IPS DF 6.9 (cell line): ENCODE measurements around the gene SPA17.

Experiments used
- DNase-seq: peaks from one replicate; pipeline ENCODE4 v3.0.0-alpha.2; 2013; ENCODE audit warnings: low read depth, low spot score
- H3K27ac ChIP-seq: one replicate; pipeline ENCODE4 v1.5.1; 2013; ENCODE audit warnings: low read length, control low read depth
- H3K27me3 ChIP-seq: 2 replicates; pipeline ENCODE4 v1.6.1; 2013; ENCODE audit warnings: mild to moderate bottlenecking, low read length; ENCODE audit not compliant: control insufficient read depth, insufficient read depth
- H3K36me3 ChIP-seq: 2 replicates; pipeline ENCODE4 v1.6.1; 2013; ENCODE audit warnings: low read length; ENCODE audit not compliant: control insufficient read depth, insufficient read depth
- H3K4me1 ChIP-seq: 2 replicates; pipeline ENCODE4 v1.6.1; 2013; ENCODE audit warnings: low read length; ENCODE audit not compliant: control insufficient read depth, insufficient read depth
- H3K4me3 ChIP-seq: 2 replicates; pipeline ENCODE4 v1.5.1; 2013; ENCODE audit warnings: mild to moderate bottlenecking, low read length
- H3K9me3 ChIP-seq: 2 replicates; pipeline ENCODE4 v1.6.1; 2013; ENCODE audit warnings: low read length, inconsistent platforms; ENCODE audit not compliant: control insufficient read depth, insufficient read depth
- WGBS: extraction: QIAGEN DNeasy Blood & Tissue Kit; methylation state at CpG from one replicate; pipeline ENCODE4 v1.1.7; 2013; ENCODE audit warnings: mixed read lengths, missing lambda C conversion rate; ENCODE audit not compliant: insufficient read length, insufficient coverage; 5-methylcytosine and 5-hydroxymethylcytosine counted together

The SPA17 gene

DNA sequence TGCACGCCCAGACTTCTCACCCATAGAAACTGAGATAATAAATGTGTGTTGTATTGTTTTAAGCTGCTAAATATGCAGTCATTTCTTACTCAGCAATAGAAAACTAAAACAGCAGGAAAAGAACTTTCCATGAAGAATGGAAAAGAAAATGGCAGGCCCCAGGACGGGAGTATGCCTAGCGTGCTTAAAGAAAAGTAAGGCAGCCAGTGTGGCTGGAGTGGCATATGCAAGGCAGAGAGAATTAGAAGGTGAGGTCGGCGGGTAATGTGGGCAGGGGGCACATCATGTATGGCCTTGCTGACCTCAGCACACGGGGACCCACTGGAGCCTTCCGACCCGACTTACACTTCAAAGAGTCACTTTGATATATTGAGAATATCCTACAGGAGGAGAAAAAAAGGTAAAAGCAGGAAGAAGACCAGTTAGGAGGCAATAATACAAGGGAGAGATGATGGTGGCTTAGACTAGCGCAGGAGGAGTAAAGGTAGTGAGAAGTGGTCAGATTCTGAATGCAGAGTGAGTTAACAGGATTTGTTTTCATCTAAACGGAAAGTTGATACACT lies 30.6 kb upstream of the SPA17 start:
- DNase-seq, result no peak
- Histone ChIP-seq H3K9me3 (no peaks in the 10 kb centered on the region), H3K36me3 (no peaks in the 10 kb centered on the region), H3K27me3 (no peaks in the 10 kb centered on the region), H3K4me1 (0 out of 2 replicates have a peak, but pooled peaks cover 1% of the 10 kb centered on the region), H3K4me3 (no peak overlapping the region), H3K27ac (no peak overlapping the region)
- WGBS, result no CpG with 5 or more reads among the region's 10 CpGs

DNA sequence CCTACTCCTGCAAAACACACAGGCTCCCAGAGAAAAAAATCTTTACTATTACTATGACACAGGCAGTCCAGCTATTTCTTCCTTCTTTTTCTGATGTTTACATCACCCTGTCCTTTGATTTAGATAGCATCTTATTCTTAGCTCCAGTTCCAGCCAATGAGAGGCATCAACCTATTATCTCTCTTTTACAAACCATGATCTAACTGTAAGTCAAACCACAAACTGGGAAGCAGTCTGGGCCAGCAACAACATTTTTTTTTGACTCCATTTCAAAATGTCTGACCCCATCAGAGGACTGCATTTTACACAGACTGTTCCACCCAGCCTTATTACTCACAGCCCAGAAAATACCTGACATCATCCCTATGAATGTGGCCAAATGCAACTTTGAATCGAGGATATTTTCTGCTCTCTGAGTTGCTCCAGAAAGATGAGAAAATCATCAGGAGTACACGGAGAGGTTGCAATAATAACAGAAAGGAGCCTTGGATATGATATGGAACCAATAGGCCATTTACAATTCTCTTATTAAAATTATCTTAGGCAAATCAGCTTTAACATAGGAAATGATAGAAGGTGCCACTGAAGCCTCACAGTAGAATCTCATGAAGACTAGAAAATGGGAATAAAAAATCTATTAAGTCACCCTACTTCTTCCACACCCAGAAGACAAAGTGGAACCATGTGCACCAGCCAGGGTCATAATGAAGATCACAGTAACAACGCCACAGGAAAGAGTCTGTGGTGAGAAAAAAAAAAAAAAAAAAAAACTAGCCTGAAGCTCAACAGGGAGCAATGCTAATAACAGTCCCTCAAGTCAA lies 29.9 kb upstream of the SPA17 start:
- no CpG with 5 or more reads among the region's 3 CpGs for WGBS
- H3K9me3 ChIP-seq, result no peaks in the 10 kb centered on the region
- H3K4me3 ChIP-seq, result no peak overlapping the region
- H3K27ac ChIP-seq, result no peak overlapping the region
- no peaks in the 10 kb centered on the region for H3K36me3 ChIP-seq
- no peaks in the 10 kb centered on the region for H3K27me3 ChIP-seq
- DNase-seq, result no peak
- 0 out of 2 replicates have a peak, but pooled peaks cover 1% of the 10 kb centered on the region for H3K4me1 ChIP-seq

DNA sequence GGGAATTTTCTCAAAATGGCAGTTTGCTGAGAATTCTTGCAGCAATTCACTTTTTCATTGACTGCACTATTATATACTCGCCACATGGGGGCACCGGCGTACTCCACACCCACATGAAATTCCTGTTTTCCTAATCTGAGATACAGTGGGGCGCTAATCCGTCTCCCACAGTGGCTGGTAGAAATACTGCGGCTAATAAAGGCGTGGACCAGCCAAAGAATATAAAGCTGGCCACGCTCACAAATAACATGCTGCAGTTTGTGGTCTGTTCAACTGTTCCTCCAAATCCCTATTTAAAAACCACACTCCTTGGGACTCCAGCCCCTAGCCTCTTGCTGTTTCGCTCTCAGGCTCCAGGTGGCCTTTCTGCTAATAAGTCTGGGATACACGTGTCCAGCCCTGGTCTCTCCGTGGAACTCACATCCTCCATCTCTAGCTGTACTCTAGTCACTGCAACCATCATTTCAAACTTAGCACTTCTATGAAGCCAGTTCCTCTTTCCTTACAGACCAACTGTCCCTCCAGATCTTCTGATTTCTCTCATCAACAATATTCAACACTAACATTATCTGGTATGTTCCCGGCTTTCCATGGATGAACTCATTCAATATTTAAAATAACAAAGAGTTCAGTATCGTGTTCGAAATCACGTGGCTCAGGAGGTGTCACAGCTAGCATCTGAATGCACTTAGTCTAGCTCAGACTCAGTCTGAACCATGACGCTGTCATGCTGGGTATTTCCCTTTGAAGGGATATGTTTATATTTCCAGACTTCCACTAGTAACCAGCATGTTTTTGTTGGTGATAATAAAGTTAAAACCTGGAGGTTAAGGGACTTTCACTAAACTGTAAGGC lies 29.1 kb upstream of the SPA17 start:
- no peak overlapping the region for H3K4me3 ChIP-seq
- WGBS, result no CpG with 5 or more reads among the region's 16 CpGs
- no peaks in the 10 kb centered on the region for H3K36me3 ChIP-seq
- H3K9me3 ChIP-seq, result no peaks in the 10 kb centered on the region
- DNase-seq, result no peak
- 0 out of 2 replicates have a peak, but pooled peaks cover 1% of the 10 kb centered on the region for H3K4me1 ChIP-seq
- H3K27ac ChIP-seq, result no peak overlapping the region
- H3K27me3 ChIP-seq, result no peaks in the 10 kb centered on the region

DNA sequence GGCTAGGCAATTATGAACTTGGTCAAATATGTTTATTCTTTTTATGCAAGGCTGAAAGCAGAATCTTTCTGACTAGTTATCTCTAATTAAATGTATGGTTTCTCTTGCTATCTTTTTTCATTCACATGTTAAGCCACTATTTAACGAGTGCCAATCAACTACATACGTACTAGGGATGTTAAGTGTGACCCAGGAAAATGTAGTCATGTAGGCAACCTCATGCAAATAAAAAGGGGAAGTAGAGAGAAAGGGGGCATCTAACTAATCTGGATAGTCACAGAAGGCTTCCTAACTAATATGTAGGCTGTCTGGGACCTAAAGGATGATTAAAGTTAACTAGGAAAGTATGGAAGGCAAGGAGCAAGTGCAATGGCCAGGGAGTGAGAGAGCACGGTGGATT lies 27.6 kb upstream of the SPA17 start:
- 0 out of 2 replicates have a peak, but pooled peaks cover 1% of the 10 kb centered on the region for H3K4me1 ChIP-seq
- no peaks in the 10 kb centered on the region for H3K36me3 ChIP-seq
- no CpG with 5 or more reads among the region's 3 CpGs for WGBS
- H3K4me3 ChIP-seq, result no peak overlapping the region
- DNase-seq, result no peak
- H3K27ac ChIP-seq, result no peak overlapping the region
- H3K27me3 ChIP-seq, result no peaks in the 10 kb centered on the region
- H3K9me3 ChIP-seq, result no peaks in the 10 kb centered on the region

DNA sequence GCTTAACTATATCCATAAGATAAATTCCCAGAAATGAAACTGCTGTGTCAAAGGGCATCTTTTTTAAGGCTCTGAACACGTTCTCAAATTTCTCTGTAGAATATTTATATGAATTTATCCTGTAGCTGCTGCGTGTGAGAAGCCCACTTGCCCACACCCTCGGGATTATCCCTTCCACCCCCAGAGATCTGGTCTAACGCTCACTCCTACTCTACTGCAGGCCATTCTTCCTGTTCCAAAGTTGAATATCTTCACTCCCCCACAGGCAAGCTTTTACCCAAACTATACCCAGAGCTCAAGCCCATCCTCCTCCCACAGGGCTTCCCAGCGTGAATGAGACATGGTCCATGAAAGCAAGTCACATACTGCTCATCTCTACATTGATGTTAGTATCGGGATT lies 25.1 kb upstream of the SPA17 start:
- 0 out of 2 replicates have a peak, but pooled peaks cover 1% of the 10 kb centered on the region for H3K4me1 ChIP-seq
- no peak overlapping the region for H3K27ac ChIP-seq
- H3K36me3 ChIP-seq, result no peaks in the 10 kb centered on the region
- no peaks in the 10 kb centered on the region for H3K27me3 ChIP-seq
- H3K4me3 ChIP-seq, result no peak overlapping the region
- no peak for DNase-seq
- H3K9me3 ChIP-seq, result no peaks in the 10 kb centered on the region
- no CpG with 5 or more reads among the region's 6 CpGs for WGBS

DNA sequence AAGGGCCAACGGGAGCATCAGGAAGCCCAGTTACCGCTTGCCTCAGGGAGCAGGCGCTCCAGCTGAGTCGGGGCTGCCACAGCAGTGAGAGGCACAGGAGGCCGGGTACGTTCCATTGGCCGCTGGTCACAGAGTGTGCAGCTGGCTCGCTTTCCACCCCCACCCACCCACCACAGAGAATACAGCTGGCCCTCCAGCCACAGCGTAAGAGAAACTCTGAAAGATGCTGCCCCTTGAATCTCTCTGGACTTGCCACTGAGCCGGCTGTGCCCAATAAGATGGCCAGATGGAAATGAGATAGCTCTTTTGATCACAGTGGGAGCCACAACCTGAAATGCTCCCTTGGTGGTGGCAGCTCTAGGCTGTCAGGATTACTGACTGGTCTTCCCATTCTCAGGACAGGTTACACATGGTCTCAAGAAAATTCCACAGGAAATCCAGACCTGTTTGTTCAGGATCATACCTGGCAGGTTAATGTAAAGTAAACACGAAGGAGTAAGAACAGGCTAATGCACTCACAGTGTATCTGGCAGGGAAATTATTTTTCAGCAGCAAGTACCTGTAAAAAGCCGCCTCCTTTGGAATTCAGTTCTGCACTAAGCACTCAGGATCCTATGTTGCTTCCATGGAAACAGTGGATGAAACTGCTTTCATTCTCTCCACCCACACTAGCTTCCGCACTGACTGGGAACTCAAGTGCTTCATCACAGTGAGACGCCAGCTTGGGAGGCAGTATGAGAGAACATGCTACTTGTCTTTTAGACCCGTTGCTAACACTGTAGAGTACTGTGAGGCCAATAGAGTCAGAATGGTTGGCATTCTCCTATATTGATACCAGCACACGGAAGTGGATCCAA lies 16.7 kb upstream of the SPA17 start:
- H3K27me3 ChIP-seq, result no peaks in the 10 kb centered on the region
- no CpG with 5 or more reads among the region's 16 CpGs for WGBS
- DNase-seq, result no peak
- H3K4me1 ChIP-seq, result peaks cover 6% of the 10 kb centered on the region
- no peak overlapping the region for H3K4me3 ChIP-seq
- H3K27ac ChIP-seq, result no peak overlapping the region
- H3K36me3 ChIP-seq, result no peaks in the 10 kb centered on the region
- no peaks in the 10 kb centered on the region for H3K9me3 ChIP-seq

DNA sequence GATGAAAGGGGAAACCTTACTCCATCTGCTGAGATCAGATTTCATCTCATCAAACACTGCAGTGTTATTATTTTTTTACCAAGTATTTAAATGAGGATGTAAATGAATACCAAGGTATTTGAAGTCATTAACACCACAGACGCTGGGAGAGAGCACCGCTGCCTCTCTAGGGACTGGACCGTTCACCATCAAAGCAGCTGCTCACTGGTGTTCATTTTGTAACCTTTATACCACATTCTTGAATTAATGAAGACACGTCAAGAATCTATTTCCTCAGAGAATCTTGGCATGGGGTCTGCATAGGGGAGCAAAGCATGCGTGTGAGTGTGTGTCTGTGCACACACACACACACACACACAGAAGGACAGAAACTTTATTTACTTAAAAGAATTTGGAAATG lies 15.8 kb upstream of the SPA17 start:
- H3K27ac ChIP-seq, result no peak overlapping the region
- no peak overlapping the region for H3K4me3 ChIP-seq
- H3K9me3 ChIP-seq, result no peaks in the 10 kb centered on the region
- no peak for DNase-seq
- H3K27me3 ChIP-seq, result no peaks in the 10 kb centered on the region
- H3K4me1 ChIP-seq, result peaks cover 6% of the 10 kb centered on the region
- H3K36me3 ChIP-seq, result no peaks in the 10 kb centered on the region
- no CpG with 5 or more reads among the region's 5 CpGs for WGBS

DNA sequence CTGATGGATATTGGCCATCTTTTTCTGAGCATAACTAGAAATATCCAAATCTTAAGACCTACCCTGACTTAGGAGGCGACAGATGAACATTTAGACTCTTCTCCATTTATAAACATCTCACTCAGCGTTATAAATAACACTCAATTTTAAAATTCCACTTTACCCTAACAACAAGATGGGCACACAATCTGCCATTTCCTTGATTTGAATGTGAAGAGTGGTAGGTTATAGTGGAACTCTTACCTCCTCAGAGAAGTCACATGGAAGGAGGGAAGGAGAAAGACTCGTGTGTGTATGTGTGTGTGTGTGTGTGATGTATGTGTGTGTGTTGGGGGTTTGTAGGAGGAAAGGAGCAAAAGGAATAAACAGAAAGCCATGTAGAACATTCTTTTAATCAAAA lies 15.2 kb upstream of the SPA17 start:
- H3K27me3 ChIP-seq, result no peaks in the 10 kb centered on the region
- no peak overlapping the region for H3K4me3 ChIP-seq
- WGBS, result 100% methylated on average over 2 of the region's 3 CpGs
- no peaks in the 10 kb centered on the region for H3K36me3 ChIP-seq
- no peak overlapping the region for H3K27ac ChIP-seq
- H3K4me1 ChIP-seq, result peaks cover 6% of the 10 kb centered on the region
- no peak for DNase-seq
- no peaks in the 10 kb centered on the region for H3K9me3 ChIP-seq

DNA sequence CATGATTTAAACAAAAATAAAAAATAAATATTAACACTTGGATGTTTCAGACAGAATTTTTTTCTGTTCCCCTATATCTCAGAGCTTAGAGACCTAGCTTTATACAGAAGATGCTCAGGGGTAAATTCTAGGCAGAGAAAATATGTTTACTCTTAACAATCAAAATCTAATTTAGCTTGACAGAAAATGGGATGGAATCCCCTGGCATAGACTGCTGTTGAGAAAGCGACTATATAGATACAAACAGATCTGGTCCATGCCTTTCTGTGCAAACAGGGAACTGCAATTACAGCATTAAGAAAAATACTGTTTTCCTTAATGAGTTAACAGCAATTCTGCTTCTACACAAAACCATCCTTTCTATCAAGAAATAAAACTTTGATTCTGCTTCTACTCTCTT lies 14.7 kb upstream of the SPA17 start:
- no peaks in the 10 kb centered on the region for H3K9me3 ChIP-seq
- no peak for DNase-seq
- no peak overlapping the region for H3K27ac ChIP-seq
- H3K36me3 ChIP-seq, result no peaks in the 10 kb centered on the region
- no CpG with 5 or more reads among the region's 1 CpG for WGBS
- H3K4me3 ChIP-seq, result no peak overlapping the region
- H3K27me3 ChIP-seq, result no peaks in the 10 kb centered on the region
- H3K4me1 ChIP-seq, result peaks cover 6% of the 10 kb centered on the region

DNA sequence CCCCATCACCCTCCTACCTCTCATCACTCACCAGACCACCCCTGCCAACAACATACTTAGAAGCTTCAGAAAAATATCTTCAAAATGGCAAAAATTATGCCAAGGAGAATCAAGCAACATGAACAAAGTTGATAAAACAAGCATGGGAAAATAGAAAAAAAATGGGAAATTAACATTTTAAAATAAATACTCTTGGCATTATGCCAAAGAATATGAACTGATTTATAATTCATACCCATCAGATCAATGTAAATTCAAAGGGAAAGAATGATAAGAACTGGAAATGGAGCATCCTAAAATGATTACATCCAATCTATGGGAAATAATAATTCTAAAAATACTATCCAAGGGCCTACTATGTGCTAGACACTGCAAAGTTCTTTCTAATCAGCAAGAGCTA lies 12.2 kb upstream of the SPA17 start:
- no peaks in the 10 kb centered on the region for H3K36me3 ChIP-seq
- no peak overlapping the region for H3K27ac ChIP-seq
- H3K27me3 ChIP-seq, result no peaks in the 10 kb centered on the region
- DNase-seq, result no peak
- H3K9me3 ChIP-seq, result no peaks in the 10 kb centered on the region
- H3K4me3 ChIP-seq, result no peak overlapping the region
- H3K4me1 ChIP-seq, result peaks cover 6% of the 10 kb centered on the region
